ENCODE measurements around the gene DCST1.

The DCST1 gene

GRCh38 chr1:154998818-154999570 is 34.6 kb upstream of the DCST1 start:
- H3K4me3 ChIP-seq (ENCODE audit: low read length), result peak overlapping the region; percentile 37
- peak; percentile 71 for DNase-seq (ENCODE audit: low read depth)
- peak; percentile 89 for TF ChIP-seq CTCF (conservative IDR thresholded peaks at IDR 0.05; ENCODE audit: low read length)

- no peak for TF ChIP-seq CTCF (conservative IDR thresholded peaks at IDR 0.05; ENCODE audit: low read length)
- H3K4me3 ChIP-seq (ENCODE audit: low read length), result peak overlapping the region; percentile 86
- no peak for DNase-seq (ENCODE audit: low read depth)
Observed at GRCh38 chr1:154999571-155000410, 33.8 kb upstream of the DCST1 start.

- TF ChIP-seq CTCF (conservative IDR thresholded peaks at IDR 0.05; ENCODE audit: low read length), result no peak
- DNase-seq (ENCODE audit: low read depth), result no peak
- peak overlapping the region; percentile 86 for H3K4me3 ChIP-seq (ENCODE audit: low read length)
Observed at GRCh38 chr1:155000411-155000725, 33.3 kb upstream of the DCST1 start.

- peak; percentile 82 for DNase-seq (ENCODE audit: low read depth)
- no peak for TF ChIP-seq CTCF (conservative IDR thresholded peaks at IDR 0.05; ENCODE audit: low read length)
- H3K4me3 ChIP-seq (ENCODE audit: low read length), result peak overlapping the region; percentile 86
Observed at GRCh38 chr1:155000726-155001424, 32.7 kb upstream of the DCST1 start.

- no peak for TF ChIP-seq CTCF (conservative IDR thresholded peaks at IDR 0.05; ENCODE audit: low read length)
- no peak for DNase-seq (ENCODE audit: low read depth)
- peak overlapping the region; percentile 86 for H3K4me3 ChIP-seq (ENCODE audit: low read length)
Observed at GRCh38 chr1:155001425-155001674, 32.3 kb upstream of the DCST1 start.

- H3K4me3 ChIP-seq (ENCODE audit: low read length), result peak overlapping the region; percentile 96
- peak; percentile 98 for DNase-seq (ENCODE audit: low read depth)
- peak; percentile 50 for TF ChIP-seq CTCF (conservative IDR thresholded peaks at IDR 0.05; ENCODE audit: low read length)
Observed at GRCh38 chr1:155001675-155002463, 31.8 kb upstream of the DCST1 start.

All from AG10803 (cell line).